H1 (cell line): Measurements from ENCODE around the gene SECISBP2L. TPM values are rescaled to one million over a fixed set of nuclear protein-coding genes. Genes with fewer than 3 reads are reported as not detected.

Experiments
- CBX5 ChIP-seq: fragments of 300-800, 300-1000 bp; sonication (generic); IDR thresholded peaks from 2 replicates; pipeline ENCODE4 v1.7.1; 2016; ENCODE audit warnings: antibody characterized with exemption, low read length, low read depth
- POLR2AphosphoS5 ChIP-seq: IDR thresholded peaks from 2 replicates; pipeline ENCODE4 v1.6.1; 2011; ENCODE audit warnings: low read depth, low read length
- RBBP5 ChIP-seq: IDR thresholded peaks from 2 replicates; pipeline ENCODE4 v1.7.1; 2012; ENCODE audit warnings: low read depth, mild to moderate bottlenecking, inconsistent platforms, low read length, moderate library complexity, borderline replicate concordance
- TEAD4 ChIP-seq: IDR thresholded peaks from 2 replicates; pipeline ENCODE4 v1.6.1; 2012; ENCODE audit warnings: low read depth, low read length, inconsistent platforms, mixed read lengths
- polyA plus RNA-seq, 7 experiments: library from polyadenylated mRNA; depleted of rRNA in 3 of 7; stranded (reverse) in 5 of 7; unstranded in 2 of 7; fragments of >200 nt in 5 of 7; fragments of 200-250 nt in 2 of 7; gene quantifications; 1 replicate in 5 of 7; 2 replicates in 1 of 7; 4 replicates in 1 of 7; pipeline versions ENCODE4 v1.2.1 to v1.2.3, GENCODE V29; 2011 to 2013; ENCODE audit warnings: missing spikeins in 2 of 7, mixed read lengths in 2 of 7
- total RNA-seq: library from RNA; stranded (reverse); fragmentation: NEBNext Ultra II Directional; extraction: Animal tissue kit (Norgen Biotek cat#: 25700); gene quantifications from 2 replicates; pipeline ENCODE4 v1.2.1, GENCODE V29; 2021
- TF ChIP-seq, protein P1 (sequence below): fragments of 300-600 bp; sonication (generic); IDR thresholded peaks from 2 replicates; pipeline ENCODE4 v1.7.1; 2012; ENCODE audit warnings: low read length, moderate library complexity, mild to moderate bottlenecking, inconsistent platforms; ENCODE audit not compliant: insufficient replicate concordance
- TF ChIP-seq, protein P2 (sequence below), 3 experiments: IDR thresholded peaks; 1 replicate in 2 of 3; 2 replicates in 1 of 3; pipeline versions ENCODE4 v1.5.1 to v1.6.1; 2011; ENCODE audit warnings: low read length in 3 of 3, mild to moderate bottlenecking in 3 of 3, inconsistent platforms in 2 of 3, low read depth in 1 of 3, moderate library complexity in 1 of 3; ENCODE audit not compliant: insufficient read depth in 1 of 3; ENCODE audit errors: control extremely low read depth in 1 of 3

SECISBP2L gene
- total and polyA plus RNA-seq, 2 of the 8 experiments (the other 6 are each of a cell fraction or from before 2014, with no cell fraction given) = 7.6 to 22.8 TPM

DNA sequence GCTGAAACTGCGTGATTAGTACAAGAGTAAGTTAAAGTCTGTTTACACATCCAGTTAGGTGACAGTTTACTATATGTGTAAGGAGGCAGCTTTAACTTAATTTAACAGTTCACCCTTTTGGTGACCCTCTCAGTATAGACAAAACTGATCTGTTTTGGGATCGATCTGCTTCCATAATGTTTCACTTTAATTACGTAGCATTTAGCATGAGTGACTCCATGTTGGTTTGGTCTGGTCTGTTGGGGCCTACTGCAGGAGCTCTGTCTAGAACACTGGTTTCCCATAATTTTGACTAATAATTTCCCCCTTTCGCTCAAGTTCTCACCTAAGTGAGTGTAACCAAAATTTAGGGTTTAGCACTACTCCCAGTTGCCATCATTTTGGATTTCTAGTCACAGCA, 6.4 kb upstream of the SECISBP2L start (continued):
- TF ChIP-seq, protein P1, sequence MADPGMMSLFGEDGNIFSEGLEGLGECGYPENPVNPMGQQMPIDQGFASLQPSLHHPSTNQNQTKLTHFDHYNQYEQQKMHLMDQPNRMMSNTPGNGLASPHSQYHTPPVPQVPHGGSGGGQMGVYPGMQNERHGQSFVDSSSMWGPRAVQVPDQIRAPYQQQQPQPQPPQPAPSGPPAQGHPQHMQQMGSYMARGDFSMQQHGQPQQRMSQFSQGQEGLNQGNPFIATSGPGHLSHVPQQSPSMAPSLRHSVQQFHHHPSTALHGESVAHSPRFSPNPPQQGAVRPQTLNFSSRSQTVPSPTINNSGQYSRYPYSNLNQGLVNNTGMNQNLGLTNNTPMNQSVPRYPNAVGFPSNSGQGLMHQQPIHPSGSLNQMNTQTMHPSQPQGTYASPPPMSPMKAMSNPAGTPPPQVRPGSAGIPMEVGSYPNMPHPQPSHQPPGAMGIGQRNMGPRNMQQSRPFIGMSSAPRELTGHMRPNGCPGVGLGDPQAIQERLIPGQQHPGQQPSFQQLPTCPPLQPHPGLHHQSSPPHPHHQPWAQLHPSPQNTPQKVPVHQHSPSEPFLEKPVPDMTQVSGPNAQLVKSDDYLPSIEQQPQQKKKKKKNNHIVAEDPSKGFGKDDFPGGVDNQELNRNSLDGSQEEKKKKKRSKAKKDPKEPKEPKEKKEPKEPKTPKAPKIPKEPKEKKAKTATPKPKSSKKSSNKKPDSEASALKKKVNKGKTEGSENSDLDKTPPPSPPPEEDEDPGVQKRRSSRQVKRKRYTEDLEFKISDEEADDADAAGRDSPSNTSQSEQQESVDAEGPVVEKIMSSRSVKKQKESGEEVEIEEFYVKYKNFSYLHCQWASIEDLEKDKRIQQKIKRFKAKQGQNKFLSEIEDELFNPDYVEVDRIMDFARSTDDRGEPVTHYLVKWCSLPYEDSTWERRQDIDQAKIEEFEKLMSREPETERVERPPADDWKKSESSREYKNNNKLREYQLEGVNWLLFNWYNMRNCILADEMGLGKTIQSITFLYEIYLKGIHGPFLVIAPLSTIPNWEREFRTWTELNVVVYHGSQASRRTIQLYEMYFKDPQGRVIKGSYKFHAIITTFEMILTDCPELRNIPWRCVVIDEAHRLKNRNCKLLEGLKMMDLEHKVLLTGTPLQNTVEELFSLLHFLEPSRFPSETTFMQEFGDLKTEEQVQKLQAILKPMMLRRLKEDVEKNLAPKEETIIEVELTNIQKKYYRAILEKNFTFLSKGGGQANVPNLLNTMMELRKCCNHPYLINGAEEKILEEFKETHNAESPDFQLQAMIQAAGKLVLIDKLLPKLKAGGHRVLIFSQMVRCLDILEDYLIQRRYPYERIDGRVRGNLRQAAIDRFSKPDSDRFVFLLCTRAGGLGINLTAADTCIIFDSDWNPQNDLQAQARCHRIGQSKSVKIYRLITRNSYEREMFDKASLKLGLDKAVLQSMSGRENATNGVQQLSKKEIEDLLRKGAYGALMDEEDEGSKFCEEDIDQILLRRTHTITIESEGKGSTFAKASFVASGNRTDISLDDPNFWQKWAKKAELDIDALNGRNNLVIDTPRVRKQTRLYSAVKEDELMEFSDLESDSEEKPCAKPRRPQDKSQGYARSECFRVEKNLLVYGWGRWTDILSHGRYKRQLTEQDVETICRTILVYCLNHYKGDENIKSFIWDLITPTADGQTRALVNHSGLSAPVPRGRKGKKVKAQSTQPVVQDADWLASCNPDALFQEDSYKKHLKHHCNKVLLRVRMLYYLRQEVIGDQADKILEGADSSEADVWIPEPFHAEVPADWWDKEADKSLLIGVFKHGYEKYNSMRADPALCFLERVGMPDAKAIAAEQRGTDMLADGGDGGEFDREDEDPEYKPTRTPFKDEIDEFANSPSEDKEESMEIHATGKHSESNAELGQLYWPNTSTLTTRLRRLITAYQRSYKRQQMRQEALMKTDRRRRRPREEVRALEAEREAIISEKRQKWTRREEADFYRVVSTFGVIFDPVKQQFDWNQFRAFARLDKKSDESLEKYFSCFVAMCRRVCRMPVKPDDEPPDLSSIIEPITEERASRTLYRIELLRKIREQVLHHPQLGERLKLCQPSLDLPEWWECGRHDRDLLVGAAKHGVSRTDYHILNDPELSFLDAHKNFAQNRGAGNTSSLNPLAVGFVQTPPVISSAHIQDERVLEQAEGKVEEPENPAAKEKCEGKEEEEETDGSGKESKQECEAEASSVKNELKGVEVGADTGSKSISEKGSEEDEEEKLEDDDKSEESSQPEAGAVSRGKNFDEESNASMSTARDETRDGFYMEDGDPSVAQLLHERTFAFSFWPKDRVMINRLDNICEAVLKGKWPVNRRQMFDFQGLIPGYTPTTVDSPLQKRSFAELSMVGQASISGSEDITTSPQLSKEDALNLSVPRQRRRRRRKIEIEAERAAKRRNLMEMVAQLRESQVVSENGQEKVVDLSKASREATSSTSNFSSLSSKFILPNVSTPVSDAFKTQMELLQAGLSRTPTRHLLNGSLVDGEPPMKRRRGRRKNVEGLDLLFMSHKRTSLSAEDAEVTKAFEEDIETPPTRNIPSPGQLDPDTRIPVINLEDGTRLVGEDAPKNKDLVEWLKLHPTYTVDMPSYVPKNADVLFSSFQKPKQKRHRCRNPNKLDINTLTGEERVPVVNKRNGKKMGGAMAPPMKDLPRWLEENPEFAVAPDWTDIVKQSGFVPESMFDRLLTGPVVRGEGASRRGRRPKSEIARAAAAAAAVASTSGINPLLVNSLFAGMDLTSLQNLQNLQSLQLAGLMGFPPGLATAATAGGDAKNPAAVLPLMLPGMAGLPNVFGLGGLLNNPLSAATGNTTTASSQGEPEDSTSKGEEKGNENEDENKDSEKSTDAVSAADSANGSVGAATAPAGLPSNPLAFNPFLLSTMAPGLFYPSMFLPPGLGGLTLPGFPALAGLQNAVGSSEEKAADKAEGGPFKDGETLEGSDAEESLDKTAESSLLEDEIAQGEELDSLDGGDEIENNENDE = no peak
- TF ChIP-seq, protein P2, sequence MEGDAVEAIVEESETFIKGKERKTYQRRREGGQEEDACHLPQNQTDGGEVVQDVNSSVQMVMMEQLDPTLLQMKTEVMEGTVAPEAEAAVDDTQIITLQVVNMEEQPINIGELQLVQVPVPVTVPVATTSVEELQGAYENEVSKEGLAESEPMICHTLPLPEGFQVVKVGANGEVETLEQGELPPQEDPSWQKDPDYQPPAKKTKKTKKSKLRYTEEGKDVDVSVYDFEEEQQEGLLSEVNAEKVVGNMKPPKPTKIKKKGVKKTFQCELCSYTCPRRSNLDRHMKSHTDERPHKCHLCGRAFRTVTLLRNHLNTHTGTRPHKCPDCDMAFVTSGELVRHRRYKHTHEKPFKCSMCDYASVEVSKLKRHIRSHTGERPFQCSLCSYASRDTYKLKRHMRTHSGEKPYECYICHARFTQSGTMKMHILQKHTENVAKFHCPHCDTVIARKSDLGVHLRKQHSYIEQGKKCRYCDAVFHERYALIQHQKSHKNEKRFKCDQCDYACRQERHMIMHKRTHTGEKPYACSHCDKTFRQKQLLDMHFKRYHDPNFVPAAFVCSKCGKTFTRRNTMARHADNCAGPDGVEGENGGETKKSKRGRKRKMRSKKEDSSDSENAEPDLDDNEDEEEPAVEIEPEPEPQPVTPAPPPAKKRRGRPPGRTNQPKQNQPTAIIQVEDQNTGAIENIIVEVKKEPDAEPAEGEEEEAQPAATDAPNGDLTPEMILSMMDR (IDR thresholded peaks at IDR 0.05; ENCODE audit: control extremely low read depth in 1 of 3, insufficient read depth in 1 of 3, low read depth in 1 of 3, low read length in 3 of 3) = no peak
- no peak for TF ChIP-seq TEAD4
- no peak for TF ChIP-seq CBX5
- TF ChIP-seq POLR2AphosphoS5 = no peak
- no peak for TF ChIP-seq RBBP5
